HL-60 (cell line): Measurements from ENCODE around the gene IZUMO1.

Source experiments
- DNase-seq, 2 experiments: peaks; one replicate each; pipeline ENCODE4 v3.0.0-alpha.2; 2010 to 2020; ENCODE audit warnings: low read depth in 1 of 2, low spot score in 1 of 2
- H3K27ac ChIP-seq: fragments of 250-450 bp; sonication (Bioruptor Pico); replicated peaks from 2 replicates; pipeline ENCODE4 v1.5.1; 2020; ENCODE audit warnings: mild to moderate bottlenecking, moderate library complexity
- H3K27me3 ChIP-seq: fragments of 250-450 bp; sonication (Bioruptor Pico); 2 replicates; pipeline ENCODE4 v1.5.1; 2021; ENCODE audit warnings: mild to moderate bottlenecking, moderate library complexity; ENCODE audit not compliant: insufficient read depth, poor library complexity, severe bottlenecking
- H3K4me3 ChIP-seq: replicated peaks from 2 replicates; pipeline ENCODE4 v1.5.1; 2011; ENCODE audit warnings: mild to moderate bottlenecking, control low read depth, low read length; ENCODE audit not compliant: insufficient read depth
- GABPA ChIP-seq: IDR thresholded peaks from 2 replicates; pipeline ENCODE4 v1.6.1; 2012; ENCODE audit warnings: low read depth
- POLR2AphosphoS5 ChIP-seq: IDR thresholded peaks from 2 replicates; pipeline ENCODE4 v1.6.1; 2012; ENCODE audit warnings: low read depth
- SPI1 ChIP-seq: IDR thresholded peaks from 2 replicates; pipeline ENCODE4 v1.6.1; 2012; ENCODE audit warnings: low read depth, mild to moderate bottlenecking, borderline replicate concordance
- TF ChIP-seq, protein P1 (sequence below): IDR thresholded peaks from one replicate; pipeline ENCODE4 v1.5.1; 2011; ENCODE audit warnings: low read length, control low read depth, inconsistent platforms; ENCODE audit not compliant: insufficient read depth
- TF ChIP-seq, protein P2 (sequence below): IDR thresholded peaks from 2 replicates; pipeline ENCODE4 v1.6.1; 2012; ENCODE audit warnings: low read depth; ENCODE audit not compliant: insufficient replicate concordance

The IZUMO1 gene

DNA sequence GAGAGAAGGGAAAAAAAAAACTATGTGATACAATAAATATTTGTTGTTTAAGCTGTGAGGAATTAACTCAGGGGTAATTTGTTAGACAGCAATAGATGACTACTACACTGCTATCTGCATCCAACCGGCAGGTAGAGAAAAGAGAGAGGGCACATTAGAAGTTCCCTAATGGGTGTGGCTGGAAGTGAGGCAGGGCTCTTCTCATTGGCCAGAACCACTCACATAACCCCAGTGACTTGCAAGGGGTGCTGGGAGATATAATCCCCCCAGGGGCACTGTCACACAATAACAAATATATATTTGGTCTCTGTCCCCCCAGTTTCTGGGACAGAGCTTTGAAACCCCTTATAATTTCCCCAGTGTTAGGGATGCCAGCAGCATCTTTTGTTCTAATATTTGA is 32.9 kb upstream of the IZUMO1 start:
- Histone ChIP-seq H3K4me3 (no peak overlapping the region), H3K27ac (no peak overlapping the region), H3K27me3 (no peaks in the 10 kb centered on the region)
- TF ChIP-seq, protein P1, sequence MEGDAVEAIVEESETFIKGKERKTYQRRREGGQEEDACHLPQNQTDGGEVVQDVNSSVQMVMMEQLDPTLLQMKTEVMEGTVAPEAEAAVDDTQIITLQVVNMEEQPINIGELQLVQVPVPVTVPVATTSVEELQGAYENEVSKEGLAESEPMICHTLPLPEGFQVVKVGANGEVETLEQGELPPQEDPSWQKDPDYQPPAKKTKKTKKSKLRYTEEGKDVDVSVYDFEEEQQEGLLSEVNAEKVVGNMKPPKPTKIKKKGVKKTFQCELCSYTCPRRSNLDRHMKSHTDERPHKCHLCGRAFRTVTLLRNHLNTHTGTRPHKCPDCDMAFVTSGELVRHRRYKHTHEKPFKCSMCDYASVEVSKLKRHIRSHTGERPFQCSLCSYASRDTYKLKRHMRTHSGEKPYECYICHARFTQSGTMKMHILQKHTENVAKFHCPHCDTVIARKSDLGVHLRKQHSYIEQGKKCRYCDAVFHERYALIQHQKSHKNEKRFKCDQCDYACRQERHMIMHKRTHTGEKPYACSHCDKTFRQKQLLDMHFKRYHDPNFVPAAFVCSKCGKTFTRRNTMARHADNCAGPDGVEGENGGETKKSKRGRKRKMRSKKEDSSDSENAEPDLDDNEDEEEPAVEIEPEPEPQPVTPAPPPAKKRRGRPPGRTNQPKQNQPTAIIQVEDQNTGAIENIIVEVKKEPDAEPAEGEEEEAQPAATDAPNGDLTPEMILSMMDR = no peak
- TF ChIP-seq SPI1 (no peak), GABPA (no peak), POLR2AphosphoS5 (no peak)
- TF ChIP-seq, protein P2, sequence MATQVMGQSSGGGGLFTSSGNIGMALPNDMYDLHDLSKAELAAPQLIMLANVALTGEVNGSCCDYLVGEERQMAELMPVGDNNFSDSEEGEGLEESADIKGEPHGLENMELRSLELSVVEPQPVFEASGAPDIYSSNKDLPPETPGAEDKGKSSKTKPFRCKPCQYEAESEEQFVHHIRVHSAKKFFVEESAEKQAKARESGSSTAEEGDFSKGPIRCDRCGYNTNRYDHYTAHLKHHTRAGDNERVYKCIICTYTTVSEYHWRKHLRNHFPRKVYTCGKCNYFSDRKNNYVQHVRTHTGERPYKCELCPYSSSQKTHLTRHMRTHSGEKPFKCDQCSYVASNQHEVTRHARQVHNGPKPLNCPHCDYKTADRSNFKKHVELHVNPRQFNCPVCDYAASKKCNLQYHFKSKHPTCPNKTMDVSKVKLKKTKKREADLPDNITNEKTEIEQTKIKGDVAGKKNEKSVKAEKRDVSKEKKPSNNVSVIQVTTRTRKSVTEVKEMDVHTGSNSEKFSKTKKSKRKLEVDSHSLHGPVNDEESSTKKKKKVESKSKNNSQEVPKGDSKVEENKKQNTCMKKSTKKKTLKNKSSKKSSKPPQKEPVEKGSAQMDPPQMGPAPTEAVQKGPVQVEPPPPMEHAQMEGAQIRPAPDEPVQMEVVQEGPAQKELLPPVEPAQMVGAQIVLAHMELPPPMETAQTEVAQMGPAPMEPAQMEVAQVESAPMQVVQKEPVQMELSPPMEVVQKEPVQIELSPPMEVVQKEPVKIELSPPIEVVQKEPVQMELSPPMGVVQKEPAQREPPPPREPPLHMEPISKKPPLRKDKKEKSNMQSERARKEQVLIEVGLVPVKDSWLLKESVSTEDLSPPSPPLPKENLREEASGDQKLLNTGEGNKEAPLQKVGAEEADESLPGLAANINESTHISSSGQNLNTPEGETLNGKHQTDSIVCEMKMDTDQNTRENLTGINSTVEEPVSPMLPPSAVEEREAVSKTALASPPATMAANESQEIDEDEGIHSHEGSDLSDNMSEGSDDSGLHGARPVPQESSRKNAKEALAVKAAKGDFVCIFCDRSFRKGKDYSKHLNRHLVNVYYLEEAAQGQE = no peak
- no peak for DNase-seq

- no peak overlapping the region for H3K4me3 ChIP-seq
- no peaks in the 10 kb centered on the region for H3K27me3 ChIP-seq
- TF ChIP-seq, protein P1 = no peak
- TF ChIP-seq GABPA (no peak), SPI1 (no peak), POLR2AphosphoS5 (no peak)
- TF ChIP-seq, protein P2 = no peak
- no peak overlapping the region for H3K27ac ChIP-seq
- no peak for DNase-seq
Observed at GRCh38 chr19:48777720-48778119, 31.0 kb upstream of the IZUMO1 start.

- no peak overlapping the region for H3K4me3 ChIP-seq
- no peak overlapping the region for H3K27ac ChIP-seq
- H3K27me3 ChIP-seq = no peaks in the 10 kb centered on the region
- DNase-seq = no peak
- TF ChIP-seq GABPA = no peak
- TF ChIP-seq, protein P1 = no peak
- TF ChIP-seq, protein P2 = no peak
- no peak for TF ChIP-seq SPI1
- no peak for TF ChIP-seq POLR2AphosphoS5
Observed at GRCh38 chr19:48777139-48777538, 30.4 kb upstream of the IZUMO1 start.
